SU-DHL-6 (cell line): ENCODE measurements around the gene EID2B.

ENCODE experiments used
- H2AFZ ChIP-seq: fragments of 200-600 bp; sonication (generic); 2 replicates; pipeline ENCODE4 v1.6.1; 2014; ENCODE audit warnings: low read depth, mild to moderate bottlenecking, moderate library complexity, mixed read lengths, antibody characterized with exemption, low read length; ENCODE audit not compliant: severe bottlenecking
- H3F3A ChIP-seq: fragments of 200-600 bp; shearing (Covaris generic); 2 replicates; pipeline ENCODE4 v1.6.0; 2016; ENCODE audit warnings: antibody characterized with exemption, mild to moderate bottlenecking; ENCODE audit not compliant: insufficient read depth
- H3K27ac ChIP-seq: fragments of 200-600 bp; sonication (generic); 2 replicates; pipeline ENCODE4 v1.5.1; 2016; ENCODE audit warnings: low read depth, mild to moderate bottlenecking, low read length, moderate library complexity, mixed read lengths
- H3K27me3 ChIP-seq: fragments of 200-600 bp; sonication (generic), shearing (Covaris generic); 2 replicates; pipeline ENCODE4 v1.6.0; 2014; ENCODE audit warnings: mild to moderate bottlenecking, low read length
- H3K36me3 ChIP-seq: fragments of 200-600 bp; sonication (generic); 2 replicates; pipeline ENCODE4 v1.6.1; 2014; ENCODE audit warnings: mild to moderate bottlenecking, low read length, mixed read lengths
- H3K4me2 ChIP-seq: fragments of 300-600, 200-600 bp; shearing (Covaris generic), sonication (generic); 2 replicates; pipeline ENCODE4 v1.6.0; 2014; ENCODE audit warnings: low read length, low read depth, mild to moderate bottlenecking; ENCODE audit not compliant: poor library complexity, severe bottlenecking
- H3K4me3 ChIP-seq: fragments of 200-600 bp; sonication (generic); 2 replicates; pipeline ENCODE4 v1.5.1; 2014; ENCODE audit warnings: antibody characterized with exemption, low read length, mild to moderate bottlenecking, mixed read lengths; ENCODE audit not compliant: insufficient read depth, poor library complexity, severe bottlenecking
- H3K79me2 ChIP-seq: fragments of 200-600 bp; sonication (generic); 2 replicates; pipeline ENCODE4 v1.6.1; 2014; ENCODE audit warnings: mild to moderate bottlenecking, low read length, moderate library complexity; ENCODE audit not compliant: insufficient read depth
- H3K9ac ChIP-seq: fragments of 200-600 bp; sonication (generic); 2 replicates; pipeline ENCODE4 v1.7.0; 2014; ENCODE audit warnings: mild to moderate bottlenecking, low read length
- H3K9me2 ChIP-seq: fragments of 200-600 bp; sonication (generic); replicated peaks from 2 replicates; pipeline ENCODE4 v1.6.1; 2014; ENCODE audit warnings: low read length; ENCODE audit not compliant: insufficient read depth
- H3K9me3 ChIP-seq: fragments of 200-600 bp; sonication (generic); 2 replicates; pipeline ENCODE4 v1.6.1; 2014; ENCODE audit warnings: low read length, mixed read lengths; ENCODE audit not compliant: insufficient read depth
- H4K20me1 ChIP-seq: fragments of 200-600 bp; sonication (generic); 2 replicates; pipeline ENCODE4 v1.6.1; 2014; ENCODE audit warnings: low read depth, mild to moderate bottlenecking, antibody characterized with exemption, low read length, moderate library complexity, mixed read lengths
- CTCF ChIP-seq: fragments of 200-600 bp; sonication (generic); IDR thresholded peaks from one replicate; pipeline ENCODE4 v1.5.1; 2017; ENCODE audit warnings: antibody characterized with exemption, mild to moderate bottlenecking, low read length, moderate library complexity; ENCODE audit not compliant: insufficient read depth, poor library complexity, severe bottlenecking
- EZH2phosphoT487 ChIP-seq: fragments of 200-600 bp; sonication (generic), shearing (Covaris generic); conservative IDR thresholded peaks from 2 replicates; pipeline ENCODE4 v1.6.1; 2018; ENCODE audit warnings: mild to moderate bottlenecking, antibody characterized with exemption, low read length, moderate library complexity, mixed read lengths

Gene EID2B

GRCh38 chr19:39518975-39519374 is 13.7 kb downstream of the EID2B start:
- Histone ChIP-seq H3K9me3 (no peaks in the 10 kb centered on the region), H3K79me2 (no peaks in the 10 kb centered on the region), H3K27me3 (no peaks in the 10 kb centered on the region), H3K4me3 (no peak overlapping the region), H3K27ac (no peak overlapping the region), H3K9ac (no peak overlapping the region), H2AFZ (no peak overlapping the region), H3K36me3 (no peaks in the 10 kb centered on the region), H4K20me1 (no peaks in the 10 kb centered on the region), H3K9me2 (no peaks in the 10 kb centered on the region), H3F3A (no peaks in the 10 kb centered on the region), H3K4me2 (no peak overlapping the region)
- no peak for TF ChIP-seq CTCF
- no peak for TF ChIP-seq EZH2phosphoT487

- H3K4me2 ChIP-seq: no peak overlapping the region
- H2AFZ ChIP-seq: no peak overlapping the region
These were observed 14.2 kb downstream of the EID2B start for GRCh38 chr19:39518458-39518857.

GRCh38 chr19:39517432-39517831 is 15.2 kb downstream of the EID2B start:
- Histone ChIP-seq H3K9me2 (no peaks in the 10 kb centered on the region), H3K27me3 (no peaks in the 10 kb centered on the region), H4K20me1 (no peaks in the 10 kb centered on the region), H3K9ac (no peak overlapping the region), H3K36me3 (no peaks in the 10 kb centered on the region), H3K9me3 (no peaks in the 10 kb centered on the region), H3K4me3 (no peak overlapping the region), H3K27ac (no peak overlapping the region), H2AFZ (no peak overlapping the region), H3K4me2 (no peak overlapping the region), H3K79me2 (no peaks in the 10 kb centered on the region), H3F3A (no peaks in the 10 kb centered on the region)
- TF ChIP-seq EZH2phosphoT487 (no peak), CTCF (no peak)

More at GRCh38 chr19:39518458-39518857, 14.2 kb downstream of the EID2B start:
- no peaks in the 10 kb centered on the region for H4K20me1 ChIP-seq
- TF ChIP-seq EZH2phosphoT487 (no peak), CTCF (no peak)
- H3K36me3 ChIP-seq: no peaks in the 10 kb centered on the region
- H3K27ac ChIP-seq: no peak overlapping the region
- no peak overlapping the region for H3K4me3 ChIP-seq
- H3K9me3 ChIP-seq: no peaks in the 10 kb centered on the region
- H3K9ac ChIP-seq: no peak overlapping the region
- no peaks in the 10 kb centered on the region for H3F3A ChIP-seq
- no peaks in the 10 kb centered on the region for H3K27me3 ChIP-seq
- no peaks in the 10 kb centered on the region for H3K79me2 ChIP-seq
- H3K9me2 ChIP-seq: no peaks in the 10 kb centered on the region

GRCh38 chr19:39516270-39516669 is 16.4 kb downstream of the EID2B start:
- H3F3A ChIP-seq: no peaks in the 10 kb centered on the region
- H3K79me2 ChIP-seq: no peaks in the 10 kb centered on the region
- no peaks in the 10 kb centered on the region for H4K20me1 ChIP-seq
- H3K4me3 ChIP-seq: no peak overlapping the region
- no peaks in the 10 kb centered on the region for H3K9me3 ChIP-seq
- no peak overlapping the region for H3K4me2 ChIP-seq
- no peak overlapping the region for H2AFZ ChIP-seq
- no peak overlapping the region for H3K27ac ChIP-seq
- no peaks in the 10 kb centered on the region for H3K27me3 ChIP-seq
- no peaks in the 10 kb centered on the region for H3K9me2 ChIP-seq
- TF ChIP-seq CTCF (no peak), EZH2phosphoT487 (no peak)
- H3K9ac ChIP-seq: no peak overlapping the region
- no peaks in the 10 kb centered on the region for H3K36me3 ChIP-seq
